ENCODE results near the gene TENT5C.

Gene TENT5C

DNA sequence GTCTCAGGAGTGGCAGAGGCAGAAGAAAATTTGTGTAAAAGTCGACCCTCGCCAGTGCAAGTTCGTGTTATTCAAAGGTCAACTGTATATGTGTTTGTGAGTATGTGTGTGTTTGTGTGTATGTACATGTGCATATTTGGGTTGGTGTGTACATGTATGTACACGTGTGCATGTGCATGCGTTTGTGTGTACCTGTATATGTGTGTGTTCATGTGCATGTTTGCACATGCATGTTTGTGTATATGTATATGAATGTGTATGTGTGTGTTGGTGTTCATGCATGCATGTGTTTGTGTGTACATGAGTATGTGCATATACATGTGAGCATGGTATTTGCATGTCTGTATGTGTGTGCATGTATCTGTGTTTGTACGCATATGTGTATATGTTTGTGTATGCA is 21.7 kb upstream of the TENT5C start:
- DNase-seq (ENCODE audit: low read depth): no peak

DNA sequence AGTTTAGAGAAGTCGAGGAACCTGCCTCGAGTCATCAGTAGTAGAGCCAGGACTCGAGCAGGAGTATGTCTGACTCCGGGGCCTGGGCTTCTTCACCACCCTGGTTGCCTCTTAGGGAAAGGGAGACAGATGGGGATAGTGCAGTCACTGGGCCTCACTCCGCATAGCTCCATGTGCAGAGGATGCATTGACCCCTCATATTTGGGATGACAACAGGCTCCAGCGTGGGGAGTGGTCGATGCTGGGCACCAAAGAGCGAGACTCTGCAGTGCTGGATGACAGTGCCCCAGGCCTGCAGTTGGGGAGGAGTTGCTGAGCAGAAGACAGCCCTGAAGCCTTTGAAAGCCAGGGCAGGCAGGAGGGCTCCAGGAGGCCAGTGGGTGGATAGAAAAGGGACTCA is 20.8 kb upstream of the TENT5C start:
- TF ChIP-seq CTCF (IDR thresholded peaks at IDR 0.05; ENCODE audit: control insufficient read depth, extremely low read depth, insufficient read depth): no peak
- DNase-seq (ENCODE audit: low read depth): no peak
- H3K4me3 ChIP-seq (ENCODE audit: low read depth, low read length): no peak overlapping the region

More for the DNA sequence above, 21.7 kb upstream of the TENT5C start:
- no peak for TF ChIP-seq CTCF (IDR thresholded peaks at IDR 0.05; ENCODE audit: control insufficient read depth, extremely low read depth, insufficient read depth)
- H3K4me3 ChIP-seq (ENCODE audit: low read depth, low read length): no peak overlapping the region

DNA sequence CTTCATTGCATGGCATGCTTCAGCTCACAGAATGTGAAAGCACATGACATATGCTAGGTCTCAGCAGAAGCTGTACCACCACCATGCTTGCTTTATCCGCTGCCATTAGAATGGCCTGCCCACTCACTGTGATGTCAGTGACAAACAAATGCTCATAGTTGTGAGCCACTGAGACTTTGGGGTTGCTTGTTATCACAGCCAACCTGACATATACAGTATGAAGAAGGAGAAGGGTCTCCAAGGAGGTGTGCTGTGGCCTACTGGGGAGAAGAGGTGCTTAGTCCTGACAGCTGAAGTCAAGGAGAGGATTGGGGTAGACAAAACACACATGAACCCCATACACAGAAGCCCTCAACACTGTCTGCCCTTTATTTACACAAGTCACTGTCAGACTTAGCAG is 19.5 kb upstream of the TENT5C start:
- no peak for DNase-seq (ENCODE audit: low read depth)
- H3K4me3 ChIP-seq (ENCODE audit: low read depth, low read length): no peak overlapping the region
- TF ChIP-seq CTCF (IDR thresholded peaks at IDR 0.05; ENCODE audit: control insufficient read depth, extremely low read depth, insufficient read depth): no peak

DNA sequence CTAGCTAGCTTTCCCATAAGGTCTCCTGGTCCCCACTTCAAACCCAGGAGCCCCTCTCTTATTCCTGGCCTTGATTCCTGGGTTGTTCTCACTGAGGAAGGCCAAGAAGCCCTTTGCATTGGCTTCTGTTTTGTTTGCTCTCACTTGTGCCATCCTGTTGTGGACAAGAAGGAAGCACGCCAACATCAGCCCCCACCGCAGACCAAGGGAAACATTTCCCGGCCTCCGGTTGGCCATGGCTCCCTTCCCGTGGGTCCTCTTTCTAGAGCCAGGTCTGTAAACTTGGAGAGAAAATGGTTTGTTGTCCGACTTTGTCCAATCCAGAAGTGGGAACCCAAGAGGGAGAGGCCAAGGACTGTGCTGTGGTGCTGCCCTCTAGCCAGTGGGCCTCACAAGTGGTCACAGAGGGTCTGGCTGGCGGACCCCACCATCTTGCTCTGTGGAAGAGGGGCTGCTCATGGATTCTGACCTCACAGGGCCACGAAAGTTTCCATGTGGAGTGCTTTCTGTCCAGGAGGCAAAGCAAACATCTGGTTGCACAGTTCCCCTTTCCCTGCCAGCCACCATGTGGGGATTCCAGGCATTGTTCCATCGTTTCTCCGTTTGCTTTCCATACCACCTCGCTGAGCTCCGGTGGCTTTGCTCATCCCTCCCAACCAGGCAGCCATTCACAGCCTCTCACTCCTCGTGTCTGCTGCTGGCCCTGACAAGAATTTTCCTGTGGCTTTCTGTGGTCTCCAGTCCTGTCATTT is 18.9 kb upstream of the TENT5C start:
- no peak overlapping the region for H3K4me3 ChIP-seq (ENCODE audit: low read depth, low read length)
- DNase-seq (ENCODE audit: low read depth): no peak
- no peak for TF ChIP-seq CTCF (IDR thresholded peaks at IDR 0.05; ENCODE audit: control insufficient read depth, extremely low read depth, insufficient read depth)

GRCh38 chr1:117587499-117588356 is 18.1 kb upstream of the TENT5C start:
- H3K4me3 ChIP-seq (ENCODE audit: low read depth, low read length): no peak overlapping the region
- DNase-seq (ENCODE audit: low read depth): no peak
- no peak for TF ChIP-seq CTCF (IDR thresholded peaks at IDR 0.05; ENCODE audit: control insufficient read depth, extremely low read depth, insufficient read depth)

DNA sequence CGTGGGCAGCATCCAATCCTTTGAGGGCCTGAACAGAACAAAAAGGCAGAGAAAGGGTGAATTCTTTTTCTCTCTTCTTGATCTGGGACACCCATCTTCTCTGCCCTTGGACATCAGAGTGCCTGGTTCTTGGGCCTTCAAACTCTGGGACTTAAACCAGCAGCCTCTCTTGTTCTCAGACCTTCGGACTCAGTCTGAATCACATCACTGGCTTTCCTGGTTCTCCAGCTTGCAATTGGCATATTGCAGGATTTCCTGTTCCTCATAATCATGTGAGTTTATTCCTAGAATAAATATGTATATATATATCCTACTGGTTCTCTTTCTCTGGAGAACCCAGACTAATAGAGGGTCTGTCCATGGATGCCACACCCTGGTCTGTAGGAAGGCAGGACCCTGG is 16.3 kb upstream of the TENT5C start:
- H3K4me3 ChIP-seq (ENCODE audit: low read depth, low read length): no peak overlapping the region
- no peak for DNase-seq (ENCODE audit: low read depth)
- TF ChIP-seq CTCF (IDR thresholded peaks at IDR 0.05; ENCODE audit: control insufficient read depth, extremely low read depth, insufficient read depth): no peak
